ENCODE data around the gene MMP24OS. TPM values are rescaled to one million over a fixed set of nuclear protein-coding genes. Genes with fewer than 3 reads are reported as not detected.
"Not testable (repeated sequence)": the region's sequence is repeated elsewhere in the genome, so short reads cannot be mapped to it uniquely, and the experiment has no call there.

The MMP24OS gene
- total RNA-seq, 4 donors from 2014 or later, result 25.2 to 46.8 (median 35.2) TPM

DNA sequence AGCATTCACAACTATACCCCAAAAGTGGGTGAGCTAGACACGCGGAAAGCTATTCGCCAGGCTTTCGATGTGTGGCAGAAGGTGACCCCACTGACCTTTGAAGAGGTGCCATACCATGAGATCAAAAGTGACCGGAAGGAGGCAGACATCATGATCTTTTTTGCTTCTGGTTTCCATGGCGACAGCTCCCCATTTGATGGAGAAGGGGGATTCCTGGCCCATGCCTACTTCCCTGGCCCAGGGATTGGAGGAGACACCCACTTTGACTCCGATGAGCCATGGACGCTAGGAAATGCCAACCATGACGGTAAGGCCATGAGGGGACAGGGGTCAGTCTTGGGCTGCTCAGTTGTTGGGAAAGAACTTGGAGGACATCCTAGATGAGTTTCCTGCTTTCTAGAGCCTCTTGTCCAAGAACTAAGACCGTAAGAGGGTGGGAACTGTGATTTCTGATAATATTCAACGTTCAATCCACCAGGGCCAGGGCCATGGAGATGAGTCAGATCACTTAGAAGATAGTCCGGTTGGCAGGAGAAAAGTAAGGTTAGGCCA, 23.4 kb downstream of the MMP24OS start:
- no peak for TF ChIP-seq POLR2AphosphoS5 (IDR thresholded peaks at IDR 0.05)
- TF ChIP-seq, protein P1, sequence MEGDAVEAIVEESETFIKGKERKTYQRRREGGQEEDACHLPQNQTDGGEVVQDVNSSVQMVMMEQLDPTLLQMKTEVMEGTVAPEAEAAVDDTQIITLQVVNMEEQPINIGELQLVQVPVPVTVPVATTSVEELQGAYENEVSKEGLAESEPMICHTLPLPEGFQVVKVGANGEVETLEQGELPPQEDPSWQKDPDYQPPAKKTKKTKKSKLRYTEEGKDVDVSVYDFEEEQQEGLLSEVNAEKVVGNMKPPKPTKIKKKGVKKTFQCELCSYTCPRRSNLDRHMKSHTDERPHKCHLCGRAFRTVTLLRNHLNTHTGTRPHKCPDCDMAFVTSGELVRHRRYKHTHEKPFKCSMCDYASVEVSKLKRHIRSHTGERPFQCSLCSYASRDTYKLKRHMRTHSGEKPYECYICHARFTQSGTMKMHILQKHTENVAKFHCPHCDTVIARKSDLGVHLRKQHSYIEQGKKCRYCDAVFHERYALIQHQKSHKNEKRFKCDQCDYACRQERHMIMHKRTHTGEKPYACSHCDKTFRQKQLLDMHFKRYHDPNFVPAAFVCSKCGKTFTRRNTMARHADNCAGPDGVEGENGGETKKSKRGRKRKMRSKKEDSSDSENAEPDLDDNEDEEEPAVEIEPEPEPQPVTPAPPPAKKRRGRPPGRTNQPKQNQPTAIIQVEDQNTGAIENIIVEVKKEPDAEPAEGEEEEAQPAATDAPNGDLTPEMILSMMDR (IDR thresholded peaks at IDR 0.05), result no peak
- TF ChIP-seq POLR2A (IDR thresholded peaks at IDR 0.05), result no peak
- TF ChIP-seq EP300 (IDR thresholded peaks at IDR 0.05), result no peak
- Histone ChIP-seq H3K36me3 (no peaks in the 10 kb centered on the region), H3K27me3 (no peaks in the 10 kb centered on the region), H3K9me3 (no peaks in the 10 kb centered on the region), H3K27ac (no peak overlapping the region), H3K4me1 (no peaks in the 10 kb centered on the region), H3K4me3 (no peak overlapping the region)
- WGBS, result 92% methylated on average over 12 of the region's 12 CpGs
- DNase-seq (ENCODE audit: low spot score in 2 of 2), result no peak

DNA sequence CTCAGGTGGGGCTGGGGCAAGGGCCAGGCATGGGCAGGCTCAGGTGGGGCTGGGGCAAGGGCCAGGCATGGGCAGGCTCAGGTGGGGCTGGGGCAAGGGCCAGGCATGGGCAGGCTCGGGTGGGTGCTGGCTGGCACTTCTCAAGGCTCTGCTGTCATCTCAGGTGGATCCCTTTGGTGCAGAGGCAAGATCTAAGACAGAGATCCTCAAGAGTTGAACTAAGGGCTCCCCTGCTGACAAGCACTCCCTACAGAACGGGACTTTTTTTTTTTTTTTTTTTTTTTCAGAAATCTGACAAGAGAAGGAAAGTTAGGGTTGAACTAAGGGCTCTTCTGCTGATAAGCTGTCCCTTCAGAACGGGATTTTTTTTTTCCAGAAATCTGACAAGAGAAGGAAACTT, 24.9 kb downstream of the MMP24OS start:
- Histone ChIP-seq H3K4me1 (no peaks in the 10 kb centered on the region), H3K27me3 (no peaks in the 10 kb centered on the region), H3K36me3 (no peaks in the 10 kb centered on the region), H3K4me3 (no peak overlapping the region), H3K27ac (no peak overlapping the region), H3K9me3 (no peaks in the 10 kb centered on the region)
- DNase-seq (ENCODE audit: low spot score in 2 of 2), result no peak
- WGBS, result 59% methylated on average over 3 of the region's 3 CpGs
- no peak for TF ChIP-seq POLR2AphosphoS5 (IDR thresholded peaks at IDR 0.05)
- no peak for TF ChIP-seq POLR2A (IDR thresholded peaks at IDR 0.05)
- TF ChIP-seq EP300 (IDR thresholded peaks at IDR 0.05), result no peak
- TF ChIP-seq, protein P1 (IDR thresholded peaks at IDR 0.05), result no peak

DNA sequence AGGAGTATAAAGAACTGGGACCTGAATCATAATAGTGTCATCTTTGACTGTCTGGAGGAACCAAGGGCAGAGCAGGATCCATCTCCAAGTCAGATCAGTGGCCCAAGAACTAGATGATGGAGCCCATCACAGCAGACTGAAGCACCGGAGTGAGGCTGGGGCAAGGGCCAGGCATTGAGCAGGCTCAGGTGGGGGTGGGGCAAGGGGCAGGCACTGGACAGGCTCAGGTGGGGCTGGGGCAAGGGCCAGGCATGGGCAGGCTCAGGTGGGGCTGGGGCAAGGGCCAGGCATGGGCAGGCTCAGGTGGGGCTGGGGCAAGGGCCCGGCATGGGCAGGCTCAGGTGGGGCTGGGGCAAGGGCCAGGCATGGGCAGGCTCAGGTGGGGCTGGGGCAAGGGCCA, 25.3 kb downstream of the MMP24OS start:
- H3K4me1 ChIP-seq; H3K9me3 ChIP-seq; H3K36me3 ChIP-seq; H3K27me3 ChIP-seq; DNase-seq (ENCODE audit: low spot score in 2 of 2); H3K4me3 ChIP-seq; H3K27ac ChIP-seq: not testable (repeated sequence)
- WGBS, result 80% methylated on average over 1 of the region's 2 CpGs

DNA sequence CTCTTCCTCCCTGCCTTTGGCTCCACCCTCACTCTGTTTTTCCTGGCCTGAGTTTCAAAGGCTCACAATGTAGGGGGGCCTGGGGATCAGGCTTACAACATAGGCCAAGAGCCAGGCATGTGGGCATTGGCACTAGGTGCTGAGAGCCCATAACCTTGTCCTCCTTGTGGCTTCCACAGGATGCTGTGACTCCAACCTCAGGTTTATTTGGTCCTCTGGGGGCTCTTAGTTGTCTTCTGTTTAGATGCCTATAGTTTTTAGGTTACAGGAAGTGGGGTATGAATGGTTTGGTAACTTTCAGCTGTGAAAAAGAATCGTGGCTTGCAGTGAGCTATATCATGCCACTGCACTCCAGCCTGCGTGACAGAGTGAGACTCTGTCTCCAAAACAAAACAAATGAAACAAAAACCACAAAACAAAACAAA, 25.9 kb downstream of the MMP24OS start:
- H3K27ac ChIP-seq, result no peak overlapping the region

DNA sequence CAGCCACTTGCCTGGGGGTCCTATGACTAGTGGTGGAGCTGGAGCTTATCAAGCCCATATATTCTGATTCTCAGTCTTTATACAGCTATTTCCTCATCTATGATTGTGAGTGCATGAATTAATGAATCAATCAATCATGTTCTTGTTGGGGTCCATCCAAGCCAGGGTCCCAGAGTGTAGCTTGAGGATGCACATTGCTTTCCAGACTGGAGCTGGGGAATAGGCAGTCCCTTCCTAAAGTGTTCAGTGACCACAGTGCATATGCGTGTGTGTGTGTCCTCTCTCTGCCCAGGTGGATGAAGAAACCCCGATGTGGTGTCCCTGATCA, 26.3 kb downstream of the MMP24OS start:
- no peak for DNase-seq (ENCODE audit: low spot score in 2 of 2)
- Histone ChIP-seq H3K36me3 (no peaks in the 10 kb centered on the region), H3K27ac (no peak overlapping the region), H3K27me3 (no peaks in the 10 kb centered on the region), H3K9me3 (no peaks in the 10 kb centered on the region), H3K4me3 (no peak overlapping the region), H3K4me1 (no peaks in the 10 kb centered on the region)
- 94% methylated on average over 2 of the region's 2 CpGs for WGBS
- TF ChIP-seq POLR2AphosphoS5 (IDR thresholded peaks at IDR 0.05) (no peak), POLR2A (IDR thresholded peaks at IDR 0.05) (no peak), EP300 (IDR thresholded peaks at IDR 0.05) (no peak)
- TF ChIP-seq, protein P1 (IDR thresholded peaks at IDR 0.05), result no peak

More for the DNA sequence above, 25.9 kb downstream of the MMP24OS start:
- Histone ChIP-seq H3K9me3 (no peaks in the 10 kb centered on the region), H3K36me3 (no peaks in the 10 kb centered on the region), H3K27me3 (no peaks in the 10 kb centered on the region), H3K4me3 (no peak overlapping the region), H3K4me1 (no peaks in the 10 kb centered on the region)
- 62% methylated on average over 2 of the region's 2 CpGs for WGBS
- no peak for DNase-seq (ENCODE audit: low spot score in 2 of 2)
- no peak for TF ChIP-seq POLR2A (IDR thresholded peaks at IDR 0.05)
- TF ChIP-seq POLR2AphosphoS5 (IDR thresholded peaks at IDR 0.05), result no peak
- TF ChIP-seq, protein P1 (IDR thresholded peaks at IDR 0.05), result no peak
- TF ChIP-seq EP300 (IDR thresholded peaks at IDR 0.05), result no peak
